Sigmoid colon (tissue), 4 donors: ENCODE measurements around the gene FIBP.

Experiments
- CTCF ChIP-seq, 4 experiments: fragments of 450-650 bp in 3 of 4; fragments of 200-600 bp in 1 of 4; IDR thresholded peaks; one replicate each; pipeline ENCODE4 v1.5.1; 2016 to 2019; ENCODE audit warnings: antibody characterized with exemption in 4 of 4, mild to moderate bottlenecking in 3 of 4, moderate library complexity in 2 of 4
- POLR2A ChIP-seq, 2 donors: fragments of 450-650 bp; IDR thresholded peaks; one replicate each; pipeline ENCODE4 v1.6.1; 2016; ENCODE audit warnings: antibody characterized with exemption in 2 of 2, mild to moderate bottlenecking in 2 of 2, moderate library complexity in 2 of 2
- POLR2AphosphoS5 ChIP-seq, 4 donors: sonication (generic); formaldehyde crosslinking; IDR thresholded peaks; one replicate each; pipeline ENCODE4 v1.6.1; 2017; ENCODE audit warnings: antibody characterized with exemption in 4 of 4

DNA sequence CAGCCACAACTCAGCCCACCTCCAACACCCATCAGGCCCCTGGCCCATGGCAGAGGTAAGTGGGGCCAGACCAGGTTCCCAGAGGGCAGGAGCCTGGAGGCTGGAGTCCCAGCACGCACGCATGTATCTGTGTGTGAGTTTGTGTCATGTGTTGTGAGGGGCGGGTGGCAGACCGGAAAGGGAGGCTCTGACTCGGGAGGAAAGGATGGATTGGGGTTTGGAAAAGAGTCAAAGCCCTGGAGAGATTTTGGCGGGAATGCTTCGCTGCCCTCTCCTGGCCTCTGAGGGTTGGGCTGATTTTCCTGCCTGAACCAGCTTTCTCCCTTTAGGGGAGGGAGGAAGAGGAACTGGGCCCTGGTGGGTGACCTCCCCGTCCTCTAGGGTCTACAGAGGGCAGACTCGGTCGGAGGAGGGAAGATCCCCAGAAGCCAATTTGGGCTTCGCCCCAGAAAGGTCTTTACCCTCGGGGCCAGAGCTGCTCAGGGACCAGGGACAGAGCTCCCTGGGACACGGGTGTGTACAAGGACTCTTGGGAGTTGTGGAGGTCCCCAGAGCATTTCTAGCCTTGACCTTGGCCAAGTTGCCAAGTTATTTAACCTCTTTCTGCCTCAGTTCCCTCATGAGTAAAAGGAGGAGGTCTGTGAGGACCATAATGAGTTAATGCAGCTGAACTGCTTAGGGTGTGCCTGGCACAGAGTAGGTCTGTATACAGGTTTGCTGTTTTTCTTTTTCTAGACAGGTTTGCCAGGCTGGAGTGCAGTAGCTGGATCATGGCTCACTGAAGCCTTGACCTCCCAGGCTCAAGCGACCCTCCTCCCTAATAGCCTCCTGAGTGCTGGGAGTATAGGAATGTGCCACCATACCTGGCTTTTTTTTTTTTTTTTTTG lies 23.7 kb upstream of the FIBP start:
- TF ChIP-seq POLR2AphosphoS5 (IDR thresholded peaks at IDR 0.05) (peak in 2 of 4 donors; percentile 27), POLR2A (IDR thresholded peaks at IDR 0.05) (no peak), CTCF (IDR thresholded peaks at IDR 0.05) (no peak)
